K562 (cell line): ENCODE data around the gene ZNF260. TPM values are rescaled to one million over a fixed set of nuclear protein-coding genes. Genes with fewer than 3 reads are reported as not detected.
A peak's percentile ranks its signal among the peaks of the same experiment; 100 is the strongest.

Experiments used
- ELF4 ChIP-seq: fragments of 450-650 bp; formaldehyde crosslinking; IDR thresholded peaks from 2 replicates; pipeline ENCODE4 v1.4.0; 2022; ENCODE audit warnings: missing genetic modification characterization
- GABPA ChIP-seq: fragments of 200-800 bp; sonication (Bioruptor generic); conservative IDR thresholded peaks from 2 replicates; pipeline ENCODE4 v1.6.1; 2016; ENCODE audit warnings: low read depth, missing genetic modification characterization, missing compliant biosample characterization
- HDGF ChIP-seq: fragments of 450-650 bp; IDR thresholded peaks from 2 replicates; pipeline ENCODE4 v1.6.1; 2016
- HNRNPUL1 ChIP-seq: fragments of 200-400 bp; formaldehyde crosslinking; IDR thresholded peaks from 2 replicates; pipeline ENCODE4 v1.6.1; 2017; ENCODE audit warnings: low read length
- L3MBTL2 ChIP-seq: fragments of 450-650 bp; IDR thresholded peaks from 2 replicates; pipeline ENCODE4 v1.6.1; 2016; ENCODE audit warnings: mild to moderate bottlenecking, moderate library complexity
- LARP7 ChIP-seq: fragments of 450-650 bp; IDR thresholded peaks from 2 replicates; pipeline ENCODE4 v1.6.1; 2016
- NFIX ChIP-seq: fragments of 250-450 bp; sonication (Bioruptor Pico); IDR thresholded peaks from 2 replicates; pipeline ENCODE4 v1.4.0; 2020; ENCODE audit warnings: low read depth, mild to moderate bottlenecking, moderate library complexity
- NFRKB ChIP-seq: fragments of 450-650 bp; IDR thresholded peaks from 2 replicates; pipeline ENCODE4 v1.6.1; 2016; ENCODE audit warnings: low read depth
- RBM15 ChIP-seq: fragments of 200-400 bp; formaldehyde crosslinking; IDR thresholded peaks from 2 replicates; pipeline ENCODE4 v1.6.1; 2018; ENCODE audit warnings: mild to moderate bottlenecking, low read length, moderate library complexity; ENCODE audit not compliant: insufficient read depth
- SMAD1 ChIP-seq: fragments of 150-350 bp; IDR thresholded peaks from 2 replicates; pipeline ENCODE4 v1.6.1; 2014; ENCODE audit warnings: low read length, low read depth; ENCODE audit not compliant: partially characterized antibody
- ZBTB17 ChIP-seq: fragments of 450-650 bp; formaldehyde crosslinking; IDR thresholded peaks from 2 replicates; pipeline ENCODE4 v1.4.0; 2020; ENCODE audit warnings: mild to moderate bottlenecking
- ZNF347 ChIP-seq: fragments of 450-650 bp; formaldehyde crosslinking; IDR thresholded peaks from 2 replicates; pipeline ENCODE4 v1.4.0; 2020; ENCODE audit warnings: low read depth, mild to moderate bottlenecking, moderate library complexity
- ZNF785 ChIP-seq: fragments of 250-450 bp; sonication (Bioruptor Pico); IDR thresholded peaks from 2 replicates; pipeline ENCODE4 v1.4.0; 2020; ENCODE audit warnings: mild to moderate bottlenecking
- polyA plus RNA-seq, 8 experiments: library from polyadenylated mRNA; depleted of rRNA in 4 of 8; stranded (reverse) in 5 of 8; unstranded in 3 of 8; fragments of >200 nt; fragmentation: Nextera tagmentation in 2 of 8; fragmentation: Illumina TruSeq in 1 of 8; extraction: Ambion mirVana in 2 of 8; extraction: Trizol in 1 of 8; gene quantifications; 2 replicates each; pipeline versions ENCODE4 v1.2.1 to v1.2.3, GENCODE V29; 2011 to 2014; ENCODE audit warnings: inconsistent platforms in 1 of 8, missing spikeins in 1 of 8
- total RNA-seq, 7 experiments: library from RNA; depleted of rRNA in 6 of 7; stranded (reverse); fragments of >200 nt in 6 of 7; fragmentation: Illumina TruSeq in 2 of 7; extraction: Trizol in 2 of 7; gene quantifications; 2 replicates each; pipeline versions ENCODE4 v1.2.1 to v1.2.3, GENCODE V29; 2011 to 2021; ENCODE audit warnings: low replicate concordance in 1 of 7
- TF ChIP-seq, protein P1 (sequence below), 2 experiments: fragments of 450-650 bp; IDR thresholded peaks; 2 replicates each; pipeline ENCODE4 v1.6.1; 2016; ENCODE audit warnings: mild to moderate bottlenecking in 2 of 2, borderline replicate concordance in 1 of 2, low read depth in 1 of 2, moderate library complexity in 1 of 2
- TF ChIP-seq, protein P2 (sequence below): fragments of 450-650 bp; IDR thresholded peaks from 2 replicates; pipeline ENCODE4 v1.7.1; 2018; ENCODE audit warnings: mild to moderate bottlenecking, low read depth; ENCODE audit not compliant: partially characterized antibody

ZNF260 gene
- total and polyA plus RNA-seq, 9 of the 15 experiments (the other 6 are each of a cell fraction or from before 2014, with no cell fraction given): 2.6 to 16.6 (median 5.8) TPM

DNA sequence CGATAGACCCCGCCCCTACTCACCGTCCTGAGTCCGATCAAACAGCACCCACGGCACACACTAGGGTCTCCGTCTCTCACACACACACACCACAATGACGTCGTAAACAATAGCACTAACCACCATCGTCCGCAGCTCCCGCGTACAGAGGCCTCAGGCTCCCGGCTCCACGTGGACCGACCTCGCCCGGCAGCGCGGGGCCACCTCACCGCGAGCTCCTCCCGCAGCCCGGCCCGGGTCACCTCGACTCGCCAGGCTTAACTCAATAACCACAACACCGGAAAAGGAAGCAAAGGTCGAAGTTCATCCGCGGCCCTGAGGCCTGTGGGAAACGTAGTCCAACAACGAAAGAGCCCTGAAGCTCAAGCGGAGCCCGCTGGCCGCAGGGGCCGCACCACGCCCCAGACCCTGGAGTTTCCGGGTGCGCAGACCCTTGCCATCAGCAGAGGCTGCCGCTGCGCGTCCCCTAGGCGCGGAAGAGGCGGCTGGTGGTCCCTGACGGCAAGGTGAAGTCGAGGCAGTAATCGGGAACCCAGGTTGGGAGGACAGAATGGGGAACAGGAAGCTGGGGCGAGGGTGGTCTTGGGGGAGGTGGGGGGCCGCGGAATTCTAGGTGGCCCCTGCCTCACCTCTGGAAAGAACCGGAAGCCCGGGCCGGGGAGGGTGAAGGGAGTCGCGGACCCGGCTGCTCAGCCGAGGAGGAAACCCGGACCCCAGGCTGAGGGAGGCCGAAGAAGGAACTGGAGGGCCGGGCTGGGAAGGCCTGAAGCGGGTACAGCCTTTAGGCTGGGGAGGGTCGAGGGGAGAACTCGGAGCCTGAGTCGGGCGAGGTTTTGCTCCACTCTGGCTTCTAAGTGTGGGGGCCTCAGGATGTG is 45.2 kb upstream of the ZNF260 start, which contains the start of gene ZNF529 (continued):
- TF ChIP-seq RBM15 (no peak), HDGF (no peak), HNRNPUL1 (no peak), NFIX (CRISPR knock-in tag) (no peak), SMAD1 (no peak), ELF4 (CRISPR knock-in tag) (peak; percentile 57; the same call in 1 of the 2 replicates), GABPA (tag) (peak; percentile 98), LARP7 (0 out of 2 replicates have a peak, but pooled peaks have one; percentile 48), ZNF347 (CRISPR knock-in tag) (no peak), ZNF785 (no peak), L3MBTL2 (peak; percentile 99), ZBTB17 (CRISPR knock-in tag) (peak; percentile 66; the same call in 1 of the 2 replicates), NFRKB (no peak)
- TF ChIP-seq, protein P1, sequence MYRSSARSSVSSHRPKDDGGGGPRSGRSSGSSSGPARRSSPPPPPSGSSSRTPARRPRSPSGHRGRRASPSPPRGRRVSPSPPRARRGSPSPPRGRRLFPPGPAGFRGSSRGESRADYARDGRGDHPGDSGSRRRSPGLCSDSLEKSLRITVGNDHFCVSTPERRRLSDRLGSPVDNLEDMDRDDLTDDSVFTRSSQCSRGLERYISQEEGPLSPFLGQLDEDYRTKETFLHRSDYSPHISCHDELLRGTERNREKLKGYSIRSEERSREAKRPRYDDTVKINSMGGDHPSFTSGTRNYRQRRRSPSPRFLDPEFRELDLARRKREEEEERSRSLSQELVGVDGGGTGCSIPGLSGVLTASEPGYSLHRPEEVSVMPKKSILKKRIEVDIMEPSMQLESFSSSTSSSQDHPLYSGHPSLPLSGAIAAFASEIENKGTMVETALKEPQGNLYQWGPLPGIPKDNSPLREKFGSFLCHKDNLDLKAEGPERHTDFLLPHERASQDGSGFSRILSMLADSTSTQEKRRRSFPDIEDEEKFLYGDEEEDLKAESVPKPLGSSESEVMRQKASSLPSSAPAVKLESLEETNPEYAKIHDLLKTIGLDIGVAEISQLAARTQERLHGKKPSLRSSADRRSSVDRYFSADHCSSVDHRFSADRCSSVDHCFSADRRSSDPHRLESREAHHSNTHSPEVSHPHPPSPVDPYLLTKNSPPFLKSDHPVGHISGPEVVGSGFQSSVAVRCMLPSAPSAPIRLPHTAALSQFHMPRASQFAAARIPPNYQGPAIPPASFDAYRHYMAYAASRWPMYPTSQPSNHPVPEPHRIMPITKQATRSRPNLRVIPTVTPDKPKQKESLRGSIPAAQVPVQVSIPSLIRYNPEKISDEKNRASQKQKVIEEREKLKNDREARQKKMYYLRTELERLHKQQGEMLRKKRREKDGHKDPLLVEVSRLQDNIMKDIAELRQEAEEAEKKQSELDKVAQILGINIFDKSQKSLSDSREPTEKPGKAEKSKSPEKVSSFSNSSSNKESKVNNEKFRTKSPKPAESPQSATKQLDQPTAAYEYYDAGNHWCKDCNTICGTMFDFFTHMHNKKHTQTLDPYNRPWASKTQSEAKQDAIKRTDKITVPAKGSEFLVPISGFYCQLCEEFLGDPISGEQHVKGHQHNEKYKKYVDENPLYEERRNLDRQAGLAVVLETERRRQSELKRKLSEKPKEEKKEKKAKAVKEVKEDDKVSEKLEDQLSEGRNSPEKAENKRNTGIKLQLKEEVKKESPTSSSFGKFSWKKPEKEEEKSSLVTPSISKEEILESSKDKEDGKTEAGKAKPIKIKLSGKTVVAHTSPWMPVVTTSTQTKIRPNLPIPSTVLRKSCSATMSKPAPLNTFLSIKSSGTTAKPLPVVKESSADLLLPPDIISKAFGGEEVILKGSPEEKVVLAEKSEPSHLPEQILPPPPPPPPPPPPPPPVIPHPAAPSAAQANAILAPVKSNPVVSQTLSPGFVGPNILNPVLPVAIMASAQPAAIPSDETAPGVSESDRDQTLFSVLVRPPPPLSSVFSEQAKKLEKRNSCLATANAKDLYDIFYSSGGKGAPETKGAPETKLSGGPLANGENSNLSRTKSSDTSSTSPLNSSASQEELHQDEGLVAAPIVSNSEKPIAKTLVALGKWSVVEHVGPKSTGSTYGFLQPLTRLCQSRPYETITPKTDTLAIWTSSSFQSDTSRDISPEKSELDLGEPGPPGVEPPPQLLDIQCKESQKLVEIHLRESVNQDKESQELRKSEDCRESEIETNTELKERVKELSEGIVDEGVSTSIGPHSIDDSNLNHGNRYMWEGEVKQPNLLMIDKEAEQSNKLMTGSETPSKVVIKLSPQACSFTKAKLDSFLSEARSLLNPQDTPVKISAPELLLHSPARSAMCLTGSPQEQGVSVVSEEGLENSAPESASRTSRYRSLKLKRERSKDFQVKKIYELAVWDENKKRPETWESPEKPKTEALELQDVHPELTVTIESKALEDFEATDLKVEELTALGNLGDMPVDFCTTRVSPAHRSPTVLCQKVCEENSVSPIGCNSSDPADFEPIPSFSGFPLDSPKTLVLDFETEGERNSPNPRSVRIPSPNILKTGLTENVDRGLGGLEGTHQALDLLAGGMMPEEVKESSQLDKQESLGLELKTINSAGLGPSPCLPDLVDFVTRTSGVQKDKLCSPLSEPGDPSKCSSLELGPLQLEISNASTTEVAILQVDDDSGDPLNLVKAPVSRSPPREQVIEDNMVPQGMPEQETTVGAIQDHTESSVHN (IDR thresholded peaks at IDR 0.05; ENCODE audit: borderline replicate concordance in 1 of 2, low read depth in 1 of 2): no peak
- TF ChIP-seq, protein P2, sequence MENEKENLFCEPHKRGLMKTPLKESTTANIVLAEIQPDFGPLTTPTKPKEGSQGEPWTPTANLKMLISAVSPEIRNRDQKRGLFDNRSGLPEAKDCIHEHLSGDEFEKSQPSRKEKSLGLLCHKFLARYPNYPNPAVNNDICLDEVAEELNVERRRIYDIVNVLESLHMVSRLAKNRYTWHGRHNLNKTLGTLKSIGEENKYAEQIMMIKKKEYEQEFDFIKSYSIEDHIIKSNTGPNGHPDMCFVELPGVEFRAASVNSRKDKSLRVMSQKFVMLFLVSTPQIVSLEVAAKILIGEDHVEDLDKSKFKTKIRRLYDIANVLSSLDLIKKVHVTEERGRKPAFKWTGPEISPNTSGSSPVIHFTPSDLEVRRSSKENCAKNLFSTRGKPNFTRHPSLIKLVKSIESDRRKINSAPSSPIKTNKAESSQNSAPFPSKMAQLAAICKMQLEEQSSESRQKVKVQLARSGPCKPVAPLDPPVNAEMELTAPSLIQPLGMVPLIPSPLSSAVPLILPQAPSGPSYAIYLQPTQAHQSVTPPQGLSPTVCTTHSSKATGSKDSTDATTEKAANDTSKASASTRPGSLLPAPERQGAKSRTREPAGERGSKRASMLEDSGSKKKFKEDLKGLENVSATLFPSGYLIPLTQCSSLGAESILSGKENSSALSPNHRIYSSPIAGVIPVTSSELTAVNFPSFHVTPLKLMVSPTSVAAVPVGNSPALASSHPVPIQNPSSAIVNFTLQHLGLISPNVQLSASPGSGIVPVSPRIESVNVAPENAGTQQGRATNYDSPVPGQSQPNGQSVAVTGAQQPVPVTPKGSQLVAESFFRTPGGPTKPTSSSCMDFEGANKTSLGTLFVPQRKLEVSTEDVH: peak; percentile 59
